Parathyroid adenoma (tissue), 2 donors: Measurements from ENCODE around the gene C21orf91.

Experiments used
- H2AFZ ChIP-seq: fragments of 300-600 bp; sonication (generic); one replicate; pipeline ENCODE4 v1.7.0; 2017; ENCODE audit warnings: antibody characterized with exemption, mild to moderate bottlenecking
- H3K27ac ChIP-seq: fragments of 300-600 bp; sonication (generic); one replicate; pipeline ENCODE4 v1.7.0; 2017
- H3K27me3 ChIP-seq: fragments of 300-600 bp; sonication (generic); one replicate; pipeline ENCODE4 v1.7.0; 2017; ENCODE audit warnings: low read length; ENCODE audit not compliant: control insufficient read depth, insufficient read depth
- H3K36me3 ChIP-seq: fragments of 300-600 bp; sonication (generic); one replicate; pipeline ENCODE4 v1.7.0; 2017; ENCODE audit warnings: low read length; ENCODE audit not compliant: control insufficient read depth, insufficient read depth
- H3K4me1 ChIP-seq: fragments of 300-600 bp; sonication (generic); one replicate; pipeline ENCODE4 v1.7.0; 2017; ENCODE audit warnings: control low read depth
- H3K4me2 ChIP-seq: fragments of 300-600 bp; sonication (generic); one replicate; pipeline ENCODE4 v1.7.0; 2017; ENCODE audit warnings: low read length
- H3K4me3 ChIP-seq: fragments of 300-600 bp; sonication (generic); one replicate; pipeline ENCODE4 v1.7.0; 2017; ENCODE audit warnings: low read depth, low read length
- H3K79me2 ChIP-seq: fragments of 300-600 bp; sonication (generic); one replicate; pipeline ENCODE4 v1.7.0; 2017; ENCODE audit warnings: control low read depth
- H3K9ac ChIP-seq: fragments of 300-600 bp; sonication (generic); one replicate; pipeline ENCODE4 v1.7.0; 2017; ENCODE audit warnings: mild to moderate bottlenecking
- H3K9me3 ChIP-seq: fragments of 300-600 bp; sonication (generic); one replicate; pipeline ENCODE4 v1.7.0; 2017; ENCODE audit warnings: low read length; ENCODE audit not compliant: control insufficient read depth
- TF ChIP-seq, protein P1 (sequence below): fragments of 300-600 bp; sonication (generic); IDR thresholded peaks from one replicate; pipeline ENCODE4 v1.7.0; 2017; ENCODE audit warnings: antibody characterized with exemption, mild to moderate bottlenecking
- donor health status: primary hyperparathyroidism.

Gene C21orf91

DNA sequence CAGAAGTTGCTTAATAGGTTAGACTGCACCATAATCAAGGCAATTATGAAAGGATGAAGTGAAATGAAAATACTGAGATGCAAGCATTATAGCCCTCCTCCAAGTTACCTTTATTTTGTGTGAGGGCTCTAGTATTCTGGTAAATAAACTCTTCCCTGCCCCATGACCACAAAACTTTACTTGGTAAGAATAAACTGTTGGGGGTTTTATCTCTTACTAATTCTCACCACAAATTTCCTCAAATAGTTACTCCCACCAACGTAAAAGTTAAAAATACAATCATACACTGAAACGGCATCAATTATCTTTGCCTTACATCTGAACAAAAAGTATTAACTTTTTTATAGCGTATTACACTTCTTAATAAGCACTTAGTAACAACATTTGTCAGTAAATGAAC, 29.5 kb downstream of the C21orf91 start:
- H3K4me1 ChIP-seq, result no peaks in the 10 kb centered on the region
- H3K4me2 ChIP-seq, result no peak overlapping the region
- no peak overlapping the region for H3K27ac ChIP-seq
- TF ChIP-seq, protein P1, sequence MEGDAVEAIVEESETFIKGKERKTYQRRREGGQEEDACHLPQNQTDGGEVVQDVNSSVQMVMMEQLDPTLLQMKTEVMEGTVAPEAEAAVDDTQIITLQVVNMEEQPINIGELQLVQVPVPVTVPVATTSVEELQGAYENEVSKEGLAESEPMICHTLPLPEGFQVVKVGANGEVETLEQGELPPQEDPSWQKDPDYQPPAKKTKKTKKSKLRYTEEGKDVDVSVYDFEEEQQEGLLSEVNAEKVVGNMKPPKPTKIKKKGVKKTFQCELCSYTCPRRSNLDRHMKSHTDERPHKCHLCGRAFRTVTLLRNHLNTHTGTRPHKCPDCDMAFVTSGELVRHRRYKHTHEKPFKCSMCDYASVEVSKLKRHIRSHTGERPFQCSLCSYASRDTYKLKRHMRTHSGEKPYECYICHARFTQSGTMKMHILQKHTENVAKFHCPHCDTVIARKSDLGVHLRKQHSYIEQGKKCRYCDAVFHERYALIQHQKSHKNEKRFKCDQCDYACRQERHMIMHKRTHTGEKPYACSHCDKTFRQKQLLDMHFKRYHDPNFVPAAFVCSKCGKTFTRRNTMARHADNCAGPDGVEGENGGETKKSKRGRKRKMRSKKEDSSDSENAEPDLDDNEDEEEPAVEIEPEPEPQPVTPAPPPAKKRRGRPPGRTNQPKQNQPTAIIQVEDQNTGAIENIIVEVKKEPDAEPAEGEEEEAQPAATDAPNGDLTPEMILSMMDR, result no peak
- no peaks in the 10 kb centered on the region for H3K27me3 ChIP-seq
- H3K9ac ChIP-seq, result no peak overlapping the region
- no peaks in the 10 kb centered on the region for H3K9me3 ChIP-seq
- no peak overlapping the region for H3K4me3 ChIP-seq
- no peak overlapping the region for H2AFZ ChIP-seq
- H3K36me3 ChIP-seq, result no peaks in the 10 kb centered on the region
- no peaks in the 10 kb centered on the region for H3K79me2 ChIP-seq

DNA sequence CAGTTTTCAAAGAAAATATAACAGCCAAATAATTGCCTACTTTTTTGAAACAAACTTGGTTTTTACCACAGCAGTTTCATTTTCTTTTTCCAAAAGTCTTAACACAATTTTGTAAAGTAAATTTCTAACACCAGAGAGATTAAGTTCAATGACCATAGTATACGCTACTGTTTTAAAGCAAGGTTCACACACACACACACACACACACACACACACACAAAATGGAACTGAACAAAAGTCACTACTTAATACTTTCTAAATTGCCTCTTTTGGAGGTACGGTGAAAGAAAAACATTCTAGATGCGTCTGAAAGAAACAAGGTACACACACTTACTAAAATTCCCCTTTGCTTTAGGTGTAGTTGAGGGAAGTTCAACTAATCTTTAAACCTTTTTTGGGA, 30.1 kb downstream of the C21orf91 start:
- Histone ChIP-seq H3K4me1 (no peaks in the 10 kb centered on the region), H3K27ac (no peak overlapping the region), H3K79me2 (no peaks in the 10 kb centered on the region), H3K36me3 (no peaks in the 10 kb centered on the region), H2AFZ (no peak overlapping the region), H3K9ac (no peak overlapping the region), H3K9me3 (no peaks in the 10 kb centered on the region), H3K4me3 (no peak overlapping the region), H3K27me3 (no peaks in the 10 kb centered on the region), H3K4me2 (no peak overlapping the region)
- TF ChIP-seq, protein P1, result no peak

DNA sequence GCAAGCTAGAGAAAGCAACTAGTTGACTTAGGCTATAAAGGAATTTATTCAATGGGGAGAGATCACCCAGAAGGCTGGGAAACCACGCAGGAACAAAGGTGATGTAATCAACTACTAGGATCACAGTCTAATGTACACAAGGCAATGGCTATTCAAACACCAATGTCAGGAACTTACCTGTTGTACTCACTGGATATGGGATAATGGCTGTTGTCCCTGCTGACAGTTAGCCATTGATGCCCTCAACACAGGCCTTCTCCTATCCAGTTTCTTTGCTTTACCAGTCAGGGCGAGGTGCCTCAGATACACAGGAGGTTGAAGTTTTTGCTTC, 32.3 kb downstream of the C21orf91 start:
- Histone ChIP-seq H3K4me3 (no peak overlapping the region), H3K27me3 (no peaks in the 10 kb centered on the region), H3K4me1 (no peaks in the 10 kb centered on the region), H3K79me2 (no peaks in the 10 kb centered on the region), H3K9ac (no peak overlapping the region), H3K4me2 (no peak overlapping the region), H3K27ac (no peak overlapping the region), H3K9me3 (no peaks in the 10 kb centered on the region), H2AFZ (no peak overlapping the region), H3K36me3 (no peaks in the 10 kb centered on the region)
- TF ChIP-seq, protein P1, result no peak

DNA sequence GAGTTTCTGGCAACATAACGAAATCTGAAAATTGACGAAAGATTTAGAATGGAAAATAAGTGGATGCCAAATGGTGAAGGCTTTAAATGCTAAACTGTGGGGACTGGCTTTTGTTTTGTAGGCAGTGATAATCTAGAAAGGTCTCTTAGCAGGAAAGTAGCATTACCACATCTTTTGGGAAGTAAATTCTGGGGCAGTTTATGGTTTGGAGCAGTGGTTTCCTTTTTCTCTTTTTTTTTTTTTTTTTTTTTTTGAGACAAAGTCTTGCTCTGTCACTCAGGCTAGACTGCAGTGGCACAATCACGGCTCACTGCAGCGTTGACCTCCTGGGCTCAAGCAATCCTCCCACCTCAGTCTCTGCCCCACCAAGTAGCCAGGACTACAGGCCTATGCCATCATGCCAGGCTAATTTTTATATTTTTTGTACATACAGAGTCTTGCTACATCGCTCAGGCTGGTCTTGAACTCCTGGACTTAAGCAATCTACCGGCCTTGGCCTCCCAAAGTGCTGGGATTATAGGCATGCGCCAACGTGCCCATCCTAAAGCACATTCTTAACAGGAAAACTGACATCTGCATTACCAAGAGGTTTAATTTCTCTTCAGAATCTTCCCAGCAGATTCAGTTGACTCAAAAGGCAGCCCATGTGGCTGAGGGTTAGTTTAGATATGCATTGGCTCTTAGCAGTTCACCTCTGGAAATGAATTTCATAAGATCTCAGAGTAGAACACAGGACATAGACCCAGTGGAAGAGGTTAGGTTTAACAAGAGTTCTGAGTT, 32.9 kb downstream of the C21orf91 start:
- Histone ChIP-seq H3K4me2 (no peak overlapping the region), H3K79me2 (no peaks in the 10 kb centered on the region), H3K9ac (no peak overlapping the region), H3K27ac (no peak overlapping the region), H3K9me3 (no peaks in the 10 kb centered on the region), H3K4me3 (no peak overlapping the region), H3K27me3 (no peaks in the 10 kb centered on the region), H2AFZ (no peak overlapping the region), H3K36me3 (no peaks in the 10 kb centered on the region), H3K4me1 (no peaks in the 10 kb centered on the region)
- TF ChIP-seq, protein P1, result no peak

DNA sequence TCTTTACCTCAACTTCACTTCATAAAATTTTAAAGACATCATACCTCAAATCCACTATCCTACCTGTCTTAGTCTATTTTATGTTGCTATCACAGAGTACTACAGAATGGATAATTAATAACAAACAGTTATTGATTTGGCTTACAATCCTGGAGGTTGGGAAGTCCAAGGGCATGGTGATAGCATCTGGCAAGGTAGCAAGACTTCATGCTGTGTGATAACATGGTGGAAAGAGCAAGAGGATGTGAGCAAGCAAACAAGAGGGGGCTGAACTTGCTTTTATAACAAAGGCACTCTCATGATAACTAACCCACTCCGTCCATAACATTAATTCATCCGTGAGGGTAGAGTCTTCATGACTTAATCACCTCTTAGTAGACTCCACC, 33.8 kb downstream of the C21orf91 start:
- H3K4me1 ChIP-seq, result no peaks in the 10 kb centered on the region
- no peak overlapping the region for H3K4me3 ChIP-seq
- no peak overlapping the region for H3K4me2 ChIP-seq
- no peak overlapping the region for H2AFZ ChIP-seq
- H3K9ac ChIP-seq, result no peak overlapping the region
- no peaks in the 10 kb centered on the region for H3K79me2 ChIP-seq
- no peaks in the 10 kb centered on the region for H3K36me3 ChIP-seq
- TF ChIP-seq, protein P1, result no peak
- H3K9me3 ChIP-seq, result no peaks in the 10 kb centered on the region
- H3K27ac ChIP-seq, result no peak overlapping the region
- no peaks in the 10 kb centered on the region for H3K27me3 ChIP-seq
